GM06990 (cell line): ENCODE results near the gene S100PBP.

Experiments used
- DNase-seq: peaks from one replicate; pipeline ENCODE4 v3.0.0-alpha.2; 2011; ENCODE audit not compliant: insufficient read length; ENCODE audit errors: extremely low read depth
- H3K27me3 ChIP-seq: replicated peaks from 2 replicates; pipeline ENCODE4 v1.6.0; 2011; ENCODE audit warnings: low read length; ENCODE audit not compliant: control insufficient read depth, insufficient read depth
- H3K36me3 ChIP-seq: 2 replicates; pipeline ENCODE4 v1.5.1; 2011; ENCODE audit warnings: low read length; ENCODE audit not compliant: control insufficient read depth, insufficient read depth
- H3K4me3 ChIP-seq: replicated peaks from 2 replicates; pipeline ENCODE4 v1.5.1; 2011; ENCODE audit warnings: low read depth, mild to moderate bottlenecking, control low read depth, low read length
- CTCF ChIP-seq: IDR thresholded peaks from 2 replicates; pipeline ENCODE4 v1.5.1; 2011; ENCODE audit warnings: low read length, control low read depth, mild to moderate bottlenecking, inconsistent platforms; ENCODE audit not compliant: insufficient read depth, poor library complexity, severe bottlenecking

S100PBP gene

DNA sequence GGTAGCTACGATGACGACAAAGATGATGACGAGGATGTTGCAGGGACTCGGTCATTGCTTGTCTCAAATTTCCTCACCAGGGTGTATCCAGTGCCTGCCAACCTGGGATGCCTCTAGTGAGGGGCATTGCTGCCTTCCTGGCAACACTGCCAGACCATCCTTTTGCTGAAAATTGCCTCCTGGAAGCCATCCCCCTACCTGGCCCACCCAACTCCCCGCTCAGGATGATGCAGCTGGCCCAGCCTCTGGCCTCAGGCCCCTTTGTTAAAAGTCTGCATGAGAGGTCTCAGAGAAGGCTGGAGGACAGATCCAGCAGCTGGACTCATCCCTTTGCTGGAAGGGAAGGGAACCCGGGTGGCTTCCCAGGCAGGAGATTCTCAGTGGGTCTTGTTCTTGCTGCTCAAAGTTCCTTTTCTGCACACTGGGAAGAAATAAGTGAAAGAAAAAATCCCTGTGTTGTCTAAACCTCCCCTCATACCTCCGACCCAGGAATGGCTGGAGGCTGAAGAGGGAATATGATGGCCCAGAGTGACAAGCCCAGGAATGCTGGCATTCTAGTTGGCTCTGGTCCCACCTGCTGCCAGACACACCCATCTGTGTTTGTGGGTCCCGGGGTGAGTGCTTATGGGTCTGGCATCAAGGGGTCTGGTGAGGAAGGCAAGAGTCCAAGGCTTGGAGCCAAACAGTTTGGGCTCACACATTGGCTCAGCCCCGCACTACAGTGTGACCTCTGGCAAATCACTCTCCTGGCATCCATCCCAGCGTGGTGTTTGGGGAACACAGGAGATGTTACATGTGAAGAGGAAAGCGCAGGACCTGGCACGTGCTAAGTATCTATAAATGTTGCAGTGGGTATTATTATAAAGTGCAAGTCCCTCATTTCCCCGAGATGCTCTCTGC lies 60.0 kb downstream of the S100PBP start:
- TF ChIP-seq CTCF: no peak
- DNase-seq: no peak
- H3K27me3 ChIP-seq: no peaks in the 10 kb centered on the region

DNA sequence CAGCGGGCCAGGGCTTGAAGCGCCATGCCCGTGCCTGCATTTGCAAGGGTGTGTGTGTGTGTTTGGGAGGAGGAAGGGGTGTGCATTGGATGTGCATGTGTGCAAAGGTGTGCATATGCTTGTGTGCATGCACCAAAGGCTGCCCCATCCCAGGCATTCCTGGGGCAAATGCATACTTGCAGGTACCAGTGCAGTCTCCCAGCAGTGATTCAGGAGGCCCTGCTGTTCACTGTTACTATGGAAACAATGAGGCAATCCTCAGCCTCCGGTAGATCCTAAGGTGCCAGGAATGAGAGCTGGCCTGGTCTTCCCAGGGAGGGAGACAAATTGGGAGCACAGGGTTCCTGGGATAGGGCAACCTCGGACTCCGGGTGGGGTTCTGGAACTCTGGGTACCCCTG lies 60.7 kb downstream of the S100PBP start:
- no peak for TF ChIP-seq CTCF
- no peak for DNase-seq
- no peak overlapping the region for H3K4me3 ChIP-seq

More for the DNA sequence above, 60.0 kb downstream of the S100PBP start:
- Histone ChIP-seq H3K4me3 (no peak overlapping the region), H3K36me3 (no peaks in the 10 kb centered on the region)

GRCh38 chr1:32878637-32879041 lies 61.2 kb downstream of the S100PBP start:
- Histone ChIP-seq H3K4me3 (no peak overlapping the region), H3K27me3 (no peaks in the 10 kb centered on the region; the same call in 1 of the 2 replicates), H3K36me3 (no peaks in the 10 kb centered on the region)
- DNase-seq: no peak
- TF ChIP-seq CTCF: no peak

More for the DNA sequence above, 60.7 kb downstream of the S100PBP start:
- Histone ChIP-seq H3K27me3 (no peaks in the 10 kb centered on the region), H3K36me3 (no peaks in the 10 kb centered on the region)

- no peaks in the 10 kb centered on the region; the same call in none of the 2 replicates for H3K27me3 ChIP-seq
- TF ChIP-seq CTCF: no peak
- H3K36me3 ChIP-seq: no peaks in the 10 kb centered on the region
- no peak overlapping the region for H3K4me3 ChIP-seq
- no peak for DNase-seq
These were observed 63.8 kb downstream of the S100PBP start for GRCh38 chr1:32881291-32881690.

GRCh38 chr1:32881871-32882850 lies 64.7 kb downstream of the S100PBP start:
- no peak for DNase-seq
- Histone ChIP-seq H3K36me3 (no peaks in the 10 kb centered on the region), H3K27me3 (no peaks in the 10 kb centered on the region; the same call in none of the 2 replicates), H3K4me3 (no peak overlapping the region)
- no peak for TF ChIP-seq CTCF
